HCT116 (cell line): ENCODE data around the gene PLEKHA6. TPM values are rescaled to one million over a fixed set of nuclear protein-coding genes. Genes with fewer than 3 reads are reported as not detected.

Experiments used
- ATAC-seq: fragments of 200-7000 bp; cut with Tn5 transposase; 2 replicates; pipeline ENCODE4 v1.9.1; 2020; ENCODE audit warnings: mild to moderate bottlenecking, moderate library complexity
- BruUV-seq: library from RNA; stranded (reverse); fragments of 400-500 nt; replicated peaks from 2 replicates; lab custom pipeline; 2021; lab: Mats Ljungman, UMichigan
- CTCF ChIA-PET: fragments of 300-600 bp; sonication (Branson Sonifier 250); formaldehyde crosslinking; loops from one replicate; lab custom pipeline; 2021; ENCODE audit warnings: antibody characterized with exemption; lab: Charles Lee
- POLR2A ChIA-PET: fragments of 300-600, 350-600 bp; sonication (Branson Sonifier 250); formaldehyde crosslinking; loops from one replicate; lab custom pipeline; 2021; ENCODE audit warnings: antibody characterized with exemption; lab: Charles Lee
- RAD21 ChIA-PET, 2 experiments: fragments of 300-600 bp; sonication (Branson Sonifier 250); formaldehyde crosslinking; loops; one replicate each; lab custom pipeline; 2023; ENCODE audit warnings: low total read pairs in 2 of 2; ENCODE audit not compliant: uncharacterized antibody in 2 of 2, unreplicated experiment in 2 of 2, low non-redundant PET in 1 of 2; lab: Charles Lee
- DNase-seq: peaks from one replicate; pipeline ENCODE4 v3.0.0-alpha.2; 2010; ENCODE audit warnings: low read depth, low spot score
- H2AFZ ChIP-seq: fragments of 200-600 bp; shearing (Covaris generic), sonication (generic); 2 replicates; pipeline ENCODE4 v1.6.1; 2017; ENCODE audit warnings: low read depth, mixed run types, mixed read lengths, antibody characterized with exemption, low read length; ENCODE audit not compliant: poor library complexity, severe bottlenecking
- H3K27ac ChIP-seq: 2 replicates; pipeline ENCODE4 v1.5.1; 2012; ENCODE audit warnings: low read depth, low read length
- H3K27me3 ChIP-seq: fragments of 200-600 bp; sonication (generic); 2 replicates; pipeline ENCODE4 v1.6.1; 2016; ENCODE audit warnings: mixed run types, low read length, mixed read lengths; ENCODE audit not compliant: insufficient read depth
- H3K36me3 ChIP-seq, 2 experiments: fragments of 200-500 bp in 1 of 2; fragments of 200-600 bp in 1 of 2; sonication (Bioruptor generic) in 1 of 2; sonication (generic) in 1 of 2; 2 replicates each; pipeline versions ENCODE4 v1.5.1 to v1.6.1; 2014 to 2016; ENCODE audit warnings: low read length in 2 of 2, inconsistent platforms in 1 of 2, mixed read lengths in 1 of 2, mixed run types in 1 of 2; ENCODE audit not compliant: insufficient read depth in 2 of 2, control insufficient read depth in 1 of 2
- H3K4me1 ChIP-seq, 2 experiments: fragments of 200-600 bp in 1 of 2; sonication (generic) in 1 of 2; 2 replicates each; pipeline versions ENCODE4 v1.5.1 to v1.6.1; 2012 to 2017; ENCODE audit warnings: low read length in 2 of 2, inconsistent platforms in 1 of 2, mild to moderate bottlenecking in 1 of 2, mixed read lengths in 1 of 2, mixed run types in 1 of 2, moderate library complexity in 1 of 2; ENCODE audit not compliant: insufficient read depth in 2 of 2, control insufficient read depth in 1 of 2
- H3K4me2 ChIP-seq: fragments of 200-600 bp; sonication (generic); 2 replicates; pipeline ENCODE4 v1.6.1; 2017; ENCODE audit warnings: mixed run types, low read length, mixed read lengths
- H3K4me3 ChIP-seq, 2 experiments: fragments of 200-600 bp in 1 of 2; sonication (generic) in 1 of 2; replicated peaks in 1 of 2; 2 replicates each; pipeline ENCODE4 v1.5.1; 2011 to 2016; ENCODE audit warnings: low read length in 2 of 2, control low read depth in 1 of 2, low read depth in 1 of 2, mild to moderate bottlenecking in 1 of 2, mixed read lengths in 1 of 2, mixed run types in 1 of 2
- H3K79me2 ChIP-seq: fragments of 200-600 bp; sonication (generic); 2 replicates; pipeline ENCODE4 v1.6.1; 2017; ENCODE audit warnings: mild to moderate bottlenecking, mixed run types, low read length, moderate library complexity, mixed read lengths; ENCODE audit not compliant: insufficient read depth
- H3K9ac ChIP-seq: fragments of 200-600 bp; sonication (generic); 2 replicates; pipeline ENCODE4 v1.6.1; 2016; ENCODE audit warnings: low read length, mixed read lengths
- H3K9me2 ChIP-seq: fragments of 200-600 bp; sonication (generic), shearing (Covaris generic); 2 replicates; pipeline ENCODE4 v1.6.1; 2017; ENCODE audit warnings: mixed run types, mild to moderate bottlenecking, moderate library complexity; ENCODE audit not compliant: insufficient read depth
- H3K9me3 ChIP-seq, 2 experiments: fragments of 200-500 bp in 1 of 2; fragments of 200-600 bp in 1 of 2; sonication (Bioruptor generic) in 1 of 2; sonication (generic) in 1 of 2; 2 replicates each; pipeline ENCODE4 v1.6.1; 2014 to 2017; ENCODE audit warnings: low read length in 2 of 2, mixed read lengths in 2 of 2, inconsistent platforms in 1 of 2, low read depth in 1 of 2, mild to moderate bottlenecking in 1 of 2, mixed run types in 1 of 2, moderate library complexity in 1 of 2; ENCODE audit not compliant: control insufficient read depth in 1 of 2, insufficient read depth in 1 of 2
- H4K20me1 ChIP-seq: fragments of 200-600 bp; sonication (generic), shearing (Covaris generic); 2 replicates; pipeline ENCODE4 v1.6.1; 2017; ENCODE audit warnings: mixed run types, mild to moderate bottlenecking, moderate library complexity; ENCODE audit not compliant: insufficient read depth
- ATF3 ChIP-seq: IDR thresholded peaks from 2 replicates; pipeline ENCODE4 v1.6.1; 2012
- CBX3 ChIP-seq: IDR thresholded peaks from 2 replicates; pipeline ENCODE4 v1.6.1; 2012; ENCODE audit warnings: low read depth
- EZH2 ChIP-seq: fragments of 200-600 bp; sonication (generic); IDR thresholded peaks from 2 replicates; pipeline ENCODE4 v1.6.1; 2017; ENCODE audit warnings: antibody characterized with exemption, mixed run types
- EZH2phosphoT487 ChIP-seq: fragments of 200-600 bp; IDR thresholded peaks from 2 replicates; pipeline ENCODE4 v1.6.1; 2018; ENCODE audit warnings: antibody characterized with exemption, borderline replicate concordance
- JUND ChIP-seq: IDR thresholded peaks from 2 replicates; pipeline ENCODE4 v1.6.1; 2012
- REST ChIP-seq: IDR thresholded peaks from 2 replicates; pipeline ENCODE4 v1.6.1; 2012; ENCODE audit warnings: low read depth
- intact Hi-C: fragments of 100-400 bp; cut with micrococcal nuclease; formaldehyde crosslinking; loops from 2 replicates; pipeline ENCODE4 v1.10.0; 2022
- total RNA-seq: library from RNA; stranded (reverse); gene quantifications from one replicate; pipeline ENCODE4 v1.2.1, GENCODE V29; 2021; ENCODE audit not compliant: unreplicated experiment

The PLEKHA6 gene
- total RNA-seq, 1 experiment from 2014 or later, result 13.1 TPM

GRCh38 chr1:204223129-204223860, 136.4 kb downstream of the PLEKHA6 start:
- POLR2A ChIA-PET, result no interaction called here
- no TSS peak for BruUV-seq
- Histone ChIP-seq H3K9me2 (no peaks in the 10 kb centered on the region), H3K4me3 (no peak overlapping the region), H3K27ac (no peak overlapping the region), H2AFZ (no peak overlapping the region), H3K9me3 (no peaks in the 10 kb centered on the region), H3K27me3 (no peaks in the 10 kb centered on the region), H3K4me1 (peaks cover 2 to 12% of the 10 kb centered on the region in 2 experiments; a peak in 1 of 4 replicates), H3K79me2 (no peaks in the 10 kb centered on the region), H3K4me2 (no peak overlapping the region), H3K36me3 (no peaks in the 10 kb centered on the region), H3K9ac (no peak overlapping the region), H4K20me1 (no peaks in the 10 kb centered on the region)
- TF ChIP-seq ATF3, result no peak
- TF ChIP-seq CBX3, result no peak
- no peak for TF ChIP-seq REST
- no peak for TF ChIP-seq EZH2phosphoT487
- no peak for TF ChIP-seq JUND
- TF ChIP-seq EZH2, result no peak
- ATAC-seq (no peak), DNase-seq (no peak)
- CTCF ChIA-PET, result no interaction called here
- intact Hi-C loops, result no loop called here
- RAD21 ChIA-PET, result no interaction called here
